Activated naive CD8-positive, alpha-beta T cell treated with anti-CD3 and anti-CD28 coated beads, Interleukin-2, amount 50 U/mL, for 24 hours (primary cell): ENCODE results near the gene RFXAP.

Source experiments
- ATAC-seq: fragments of 150-1000 bp; cut with Tn5 transposase; one replicate; pipeline ENCODE4 v1.10.0; 2021
- DNase-seq: peaks from one replicate; pipeline ENCODE4 v3.0.0; 2021
- H3K27ac Mint-ChIP-seq: one replicate; pipeline ENCODE4 v1.8.0; 2021; ENCODE audit warnings: mild to moderate bottlenecking, mixed read lengths
- H3K27me3 Mint-ChIP-seq: one replicate; pipeline ENCODE4 v1.8.0; 2021; ENCODE audit warnings: mixed read lengths
- H3K36me3 Mint-ChIP-seq: one replicate; pipeline ENCODE4 v1.8.0; 2021; ENCODE audit warnings: low read depth, mixed read lengths
- H3K4me1 Mint-ChIP-seq: one replicate; pipeline ENCODE4 v1.8.0; 2021; ENCODE audit warnings: mixed read lengths
- H3K4me3 Mint-ChIP-seq: one replicate; pipeline ENCODE4 v1.8.0; 2021; ENCODE audit warnings: mild to moderate bottlenecking, moderate library complexity, mixed read lengths
- H3K9me3 Mint-ChIP-seq: one replicate; pipeline ENCODE4 v1.8.0; 2021; ENCODE audit warnings: mixed read lengths

RFXAP gene

GRCh38 chr13:36866232-36866631, 47.2 kb downstream of the RFXAP start:
- H3K27me3 Mint-ChIP-seq = peaks cover 23% of the 10 kb centered on the region
- no peaks in the 10 kb centered on the region for H3K9me3 Mint-ChIP-seq
- ATAC-seq (no peak), DNase-seq (no peak)
- no peaks in the 10 kb centered on the region for H3K36me3 Mint-ChIP-seq
- H3K4me3 Mint-ChIP-seq = no peak overlapping the region
- H3K27ac Mint-ChIP-seq = no peak overlapping the region
- H3K4me1 Mint-ChIP-seq = no peaks in the 10 kb centered on the region

GRCh38 chr13:36870050-36870692, 51.1 kb downstream of the RFXAP start:
- Mint-ChIP-seq H3K27ac (no peak overlapping the region), H3K9me3 (no peaks in the 10 kb centered on the region), H3K4me3 (no peak overlapping the region), H3K36me3 (no peaks in the 10 kb centered on the region), H3K4me1 (no peaks in the 10 kb centered on the region), H3K27me3 (peaks cover 15% of the 10 kb centered on the region)
- DNase-seq (no peak), ATAC-seq (no peak)

GRCh38 chr13:36872621-36873020, 53.6 kb downstream of the RFXAP start:
- DNase-seq (no peak), ATAC-seq (no peak)
- Mint-ChIP-seq H3K9me3 (no peaks in the 10 kb centered on the region), H3K27me3 (peaks cover 6% of the 10 kb centered on the region), H3K4me3 (no peak overlapping the region), H3K36me3 (no peaks in the 10 kb centered on the region), H3K27ac (no peak overlapping the region), H3K4me1 (no peaks in the 10 kb centered on the region)

GRCh38 chr13:36875431-36875830, 56.4 kb downstream of the RFXAP start:
- Mint-ChIP-seq H3K27ac (no peak overlapping the region), H3K9me3 (no peaks in the 10 kb centered on the region), H3K4me1 (no peaks in the 10 kb centered on the region), H3K4me3 (no peak overlapping the region), H3K27me3 (peaks cover 10% of the 10 kb centered on the region), H3K36me3 (no peaks in the 10 kb centered on the region)
- DNase-seq = no peak
- no peak for ATAC-seq

- Mint-ChIP-seq H3K9me3 (no peaks in the 10 kb centered on the region), H3K27me3 (peaks cover 10% of the 10 kb centered on the region), H3K36me3 (no peaks in the 10 kb centered on the region), H3K27ac (no peak overlapping the region), H3K4me1 (no peaks in the 10 kb centered on the region), H3K4me3 (no peak overlapping the region)
- DNase-seq (no peak), ATAC-seq (no peak)
Measured at GRCh38 chr13:36875961-36876360, 56.9 kb downstream of the RFXAP start.
